Measurements from ENCODE around the gene ANTXRL. TPM values are rescaled to one million over a fixed set of nuclear protein-coding genes. Genes with fewer than 3 reads are reported as not detected.
"Not testable (repeated sequence)": the region's sequence is repeated elsewhere in the genome, so short reads cannot be mapped to it uniquely, and the experiment has no call there.

Gene ANTXRL
- total RNA-seq, 1 donor from 2014 or later: not detected

- intact Hi-C loops (cut with DNase I); DNase-seq (ENCODE audit: low spot score): not testable (repeated sequence)
These were observed 92.5 kb downstream of the ANTXRL start for GRCh38 chr10:46379233-46379848.

Other genes with a start within 250 kb of the ANTXRL start
- not detected for gene MSMB, start 240.7 kb upstream of the ANTXRL start, total RNA-seq
- not detected for gene ANXA8L1, start 88.8 kb downstream of the ANTXRL start, total RNA-seq
- gene NPY4R, start 179.0 kb downstream of the ANTXRL start, total RNA-seq: not detected

All from cardiac septum (tissue), 1 donor.